GM12891 (cell line): ENCODE results near the gene JUN.

Experiments
- POLR2A ChIP-seq: IDR thresholded peaks from 2 replicates; pipeline ENCODE4 v1.6.1; 2011; ENCODE audit warnings: low read depth, low read length, control low read depth
- POU2F2 ChIP-seq: IDR thresholded peaks from 2 replicates; pipeline ENCODE4 v1.6.1; 2011; ENCODE audit warnings: low read depth, mild to moderate bottlenecking, control low read depth, low read length, moderate library complexity

- TF ChIP-seq POLR2A (no peak), POU2F2 (no peak)
These were observed 5.4 kb downstream of the JUN start for GRCh38 chr1:58778385-58779000.
